Glomerular visceral epithelial cell (primary cell): ENCODE data around the gene WDR86.
A peak's percentile ranks its signal among the peaks of the same experiment; 100 is the strongest.

Experiments
- DNase-seq: peaks from one replicate; pipeline ENCODE4 v3.0.0-alpha.2; 2016; ENCODE audit errors: extremely low spot score

WDR86 gene

GRCh38 chr7:151409667-151410404 lies at the start of gene WDR86:
Gene WDR86 (minus strand): TSS chr7:151410038. CDS start chr7:151409589, 449 bp downstream.
- DNase-seq: no peak

DNA sequence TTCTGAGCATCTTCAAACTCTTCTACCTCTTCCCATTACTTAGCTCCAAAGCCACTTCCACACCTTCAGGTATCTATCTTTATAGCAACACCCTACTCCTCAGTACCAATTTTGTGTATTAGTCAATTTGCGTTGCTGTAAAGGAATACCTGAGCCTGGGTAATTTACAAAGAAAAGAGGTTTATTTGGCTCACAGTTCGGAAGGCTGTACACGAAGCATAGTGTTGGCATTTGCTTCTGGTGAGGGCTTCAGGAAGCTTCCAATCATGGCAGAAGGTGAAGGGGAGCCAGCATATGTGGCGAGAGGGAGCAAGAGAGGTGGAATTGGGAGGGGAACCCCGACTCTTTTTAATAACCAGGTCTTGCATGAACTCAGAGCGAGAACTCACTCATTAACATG lies 47.7 kb upstream of the WDR86 start:
- DNase-seq: no peak

DNA sequence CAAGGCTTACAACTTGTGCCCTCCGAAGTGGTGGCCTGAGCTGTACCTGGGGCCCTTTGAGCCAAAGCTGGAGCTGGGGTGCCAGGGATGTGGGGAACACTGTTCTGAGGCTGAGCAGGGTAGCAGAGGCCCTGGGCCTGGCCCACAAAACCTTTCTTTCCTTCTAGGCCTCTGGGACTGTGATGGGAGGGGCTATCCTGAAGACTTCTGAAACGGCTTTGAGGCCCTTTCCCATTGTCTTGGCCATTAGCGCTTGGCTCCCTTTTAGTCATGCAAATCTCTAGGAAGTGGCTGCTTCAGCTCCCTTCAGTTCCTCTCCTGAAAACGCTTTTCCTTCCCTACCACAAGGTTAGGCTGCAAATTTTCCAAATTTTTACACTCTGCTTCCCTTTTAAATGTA lies 46.9 kb upstream of the WDR86 start:
- no peak for DNase-seq

- no peak for DNase-seq
Observed at GRCh38 chr7:151456276-151456675, 46.4 kb upstream of the WDR86 start.

GRCh38 chr7:151455690-151456089 lies 45.9 kb upstream of the WDR86 start:
- DNase-seq: no peak

- DNase-seq: no peak
Observed at GRCh38 chr7:151454932-151455530, 45.2 kb upstream of the WDR86 start.

GRCh38 chr7:151454305-151454704 lies 44.5 kb upstream of the WDR86 start:
- DNase-seq: no peak

GRCh38 chr7:151453326-151453791 lies 43.5 kb upstream of the WDR86 start:
- DNase-seq: no peak

GRCh38 chr7:151452680-151453325 lies 43.0 kb upstream of the WDR86 start:
- no peak for DNase-seq

- no peak for DNase-seq
Observed at GRCh38 chr7:151451626-151452571, 42.1 kb upstream of the WDR86 start.

GRCh38 chr7:151451156-151451555 lies 41.3 kb upstream of the WDR86 start:
- DNase-seq: no peak

- DNase-seq: no peak
Observed at GRCh38 chr7:151449990-151450389, 40.2 kb upstream of the WDR86 start.

- peak; percentile 20 for DNase-seq
Observed at GRCh38 chr7:151448261-151449252, 38.7 kb upstream of the WDR86 start.

DNA sequence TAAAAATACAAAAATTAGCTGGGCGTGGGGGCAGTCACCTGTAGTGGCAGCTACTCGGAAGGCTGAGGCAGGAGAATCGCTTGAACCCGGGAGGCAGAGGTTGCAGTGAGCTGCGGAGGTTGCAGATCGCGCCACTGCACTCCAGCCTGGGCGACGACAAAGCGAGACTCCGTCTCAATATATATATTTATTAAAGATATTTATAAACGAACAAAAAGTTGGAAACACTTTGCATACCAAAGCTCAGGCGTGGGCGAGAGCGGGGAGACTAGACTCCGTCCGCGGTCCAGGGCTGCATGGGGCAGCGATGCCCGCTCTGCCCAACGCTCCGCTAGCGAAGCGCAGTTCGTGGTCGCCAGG lies 38.0 kb upstream of the WDR86 start:
- DNase-seq: no peak

GRCh38 chr7:151447312-151447711 lies 37.5 kb upstream of the WDR86 start:
- no peak for DNase-seq

GRCh38 chr7:151446412-151446811 lies 36.6 kb upstream of the WDR86 start:
- DNase-seq: no peak

GRCh38 chr7:151444632-151445031 lies 34.8 kb upstream of the WDR86 start:
- DNase-seq: no peak

- no peak for DNase-seq
Observed at GRCh38 chr7:151442776-151443496, 33.1 kb upstream of the WDR86 start.

DNA sequence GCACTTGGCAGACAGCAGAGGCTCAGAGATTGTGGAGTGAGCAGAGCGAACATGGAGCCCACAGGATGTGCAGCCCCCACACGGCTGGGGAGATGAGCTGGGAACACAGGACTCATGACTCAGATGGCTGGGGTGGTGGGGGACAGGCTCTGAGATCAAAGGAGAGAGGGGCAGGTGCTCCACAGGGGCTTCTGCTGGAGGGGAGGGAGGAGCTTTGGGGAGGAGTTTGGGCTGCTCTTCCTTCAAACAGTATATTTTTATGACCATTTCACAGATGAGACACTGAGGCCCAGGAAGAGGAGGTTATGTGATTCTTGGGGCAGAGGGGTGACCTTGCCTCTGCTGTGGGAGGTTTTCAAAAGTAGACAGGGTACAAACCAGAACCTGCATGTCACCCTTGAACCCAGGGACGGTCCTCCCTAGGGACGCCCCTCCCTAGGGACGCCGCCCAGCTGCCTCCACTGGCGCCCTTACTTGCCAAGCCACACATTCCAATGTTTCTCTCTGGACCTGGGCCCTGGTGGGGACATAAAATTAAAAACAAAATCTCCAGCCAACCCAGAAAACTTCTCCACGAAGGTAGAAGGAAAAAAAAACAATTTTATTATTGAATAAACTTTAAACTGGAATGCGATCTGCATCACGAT lies 31.1 kb upstream of the WDR86 start:
- DNase-seq: no peak
